MM.1S (cell line): Measurements from ENCODE around the gene FEM1C.

Experiments used
- EZH2phosphoT487 ChIP-seq: fragments of 300-600 bp; sonication (generic); IDR thresholded peaks from 2 replicates; pipeline ENCODE4 v1.6.1; 2018; ENCODE audit warnings: antibody characterized with exemption, low read length
- TF ChIP-seq, protein P1 (sequence below): fragments of 300-600 bp; sonication (generic); IDR thresholded peaks from 2 replicates; pipeline ENCODE4 v1.5.1; 2016; ENCODE audit warnings: antibody characterized with exemption, low read length, mixed read lengths

DNA sequence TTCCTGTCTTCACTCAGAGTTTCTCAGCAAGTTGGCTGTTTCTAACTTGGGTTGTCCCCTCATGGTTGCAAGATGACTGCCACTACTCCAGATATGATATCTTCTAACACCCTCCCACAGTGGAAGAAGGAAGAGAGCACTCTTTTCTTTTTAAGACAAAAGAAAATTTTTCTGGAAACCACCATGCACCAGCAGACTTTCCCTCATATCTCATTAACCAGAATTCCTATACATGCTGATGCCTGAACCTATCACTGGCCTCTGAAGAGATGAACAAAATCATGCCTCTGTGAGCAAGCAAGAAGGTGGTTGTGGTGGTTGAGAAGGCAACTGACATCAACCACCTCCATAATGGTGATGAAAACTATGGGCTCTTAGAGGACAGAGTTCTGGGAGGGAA is 56.8 kb downstream of the FEM1C start:
- TF ChIP-seq, protein P1, sequence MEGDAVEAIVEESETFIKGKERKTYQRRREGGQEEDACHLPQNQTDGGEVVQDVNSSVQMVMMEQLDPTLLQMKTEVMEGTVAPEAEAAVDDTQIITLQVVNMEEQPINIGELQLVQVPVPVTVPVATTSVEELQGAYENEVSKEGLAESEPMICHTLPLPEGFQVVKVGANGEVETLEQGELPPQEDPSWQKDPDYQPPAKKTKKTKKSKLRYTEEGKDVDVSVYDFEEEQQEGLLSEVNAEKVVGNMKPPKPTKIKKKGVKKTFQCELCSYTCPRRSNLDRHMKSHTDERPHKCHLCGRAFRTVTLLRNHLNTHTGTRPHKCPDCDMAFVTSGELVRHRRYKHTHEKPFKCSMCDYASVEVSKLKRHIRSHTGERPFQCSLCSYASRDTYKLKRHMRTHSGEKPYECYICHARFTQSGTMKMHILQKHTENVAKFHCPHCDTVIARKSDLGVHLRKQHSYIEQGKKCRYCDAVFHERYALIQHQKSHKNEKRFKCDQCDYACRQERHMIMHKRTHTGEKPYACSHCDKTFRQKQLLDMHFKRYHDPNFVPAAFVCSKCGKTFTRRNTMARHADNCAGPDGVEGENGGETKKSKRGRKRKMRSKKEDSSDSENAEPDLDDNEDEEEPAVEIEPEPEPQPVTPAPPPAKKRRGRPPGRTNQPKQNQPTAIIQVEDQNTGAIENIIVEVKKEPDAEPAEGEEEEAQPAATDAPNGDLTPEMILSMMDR: no peak
- TF ChIP-seq EZH2phosphoT487: no peak
